ENCODE measurements around the gene FILIP1.
"Not testable (repeated sequence)": the region's sequence is repeated elsewhere in the genome, so short reads cannot be mapped to it uniquely, and the experiment has no call there.

Gene FILIP1

GRCh38 chr6:75449630-75450206, 43.9 kb downstream of the FILIP1 start:
- DNase-seq: no peak

GRCh38 chr6:75446241-75446880, 47.2 kb downstream of the FILIP1 start:
- no peak for DNase-seq

GRCh38 chr6:75445738-75446137, 47.9 kb downstream of the FILIP1 start:
- no peak for DNase-seq

GRCh38 chr6:75444899-75445298, 48.7 kb downstream of the FILIP1 start:
- no peak for DNase-seq

- DNase-seq: not testable (repeated sequence)
Observed at GRCh38 chr6:75441883-75442282, 51.7 kb downstream of the FILIP1 start.

- not testable (repeated sequence) for DNase-seq
Observed at GRCh38 chr6:75441479-75441878, 52.1 kb downstream of the FILIP1 start.

GRCh38 chr6:75438442-75439116, 55.0 kb downstream of the FILIP1 start:
- no peak for DNase-seq

- DNase-seq: no peak
Observed at GRCh38 chr6:75438013-75438431, 55.6 kb downstream of the FILIP1 start.

GRCh38 chr6:75437421-75437891, 56.1 kb downstream of the FILIP1 start:
- no peak for DNase-seq

- no peak for DNase-seq
Observed at GRCh38 chr6:75436869-75437268, 56.7 kb downstream of the FILIP1 start.

- not testable (repeated sequence) for DNase-seq
Observed at GRCh38 chr6:75432809-75433208, 60.8 kb downstream of the FILIP1 start.

- no peak for DNase-seq
Observed at GRCh38 chr6:75431379-75431778, 62.2 kb downstream of the FILIP1 start.

GRCh38 chr6:75430631-75431325, 62.8 kb downstream of the FILIP1 start:
- DNase-seq: no peak

- no peak for DNase-seq
Observed at GRCh38 chr6:75429061-75429703, 64.4 kb downstream of the FILIP1 start.

- no peak for DNase-seq
Observed at GRCh38 chr6:75428204-75428603, 65.4 kb downstream of the FILIP1 start.

GRCh38 chr6:75427329-75427728, 66.3 kb downstream of the FILIP1 start:
- DNase-seq: no peak

- no peak for DNase-seq
Observed at GRCh38 chr6:75424618-75425548, 68.7 kb downstream of the FILIP1 start.

GRCh38 chr6:75423386-75423785, 70.2 kb downstream of the FILIP1 start:
- no peak for DNase-seq

GRCh38 chr6:75422024-75422639, 71.5 kb downstream of the FILIP1 start:
- DNase-seq: no peak

GRCh38 chr6:75421316-75422023, 72.1 kb downstream of the FILIP1 start:
- DNase-seq: no peak

- no peak for DNase-seq
Observed at GRCh38 chr6:75419980-75420379, 73.6 kb downstream of the FILIP1 start.
